RWPE1 (cell line): ENCODE measurements around the gene CORO2A.
"Not testable (repeated sequence)": the region's sequence is repeated elsewhere in the genome, so short reads cannot be mapped to it uniquely, and the experiment has no call there.

Experiments
- CTCF ChIA-PET: fragments of 350-600 bp; sonication (Branson Sonifier 250); formaldehyde crosslinking; extraction: SDS; loops from one replicate; lab custom pipeline; 2021; lab: Yijun Ruan, JAX
- POLR2A ChIA-PET: fragments of 400-600 bp; formaldehyde crosslinking; extraction: SDS; loops from one replicate; lab custom pipeline; 2020; ENCODE audit warnings: antibody characterized with exemption; ENCODE audit not compliant: low non-redundant PET; lab: Yijun Ruan, JAX
- DNase-seq: peaks from one replicate; pipeline ENCODE4 v3.0.0; 2012; ENCODE audit warnings: low spot score
- H3K27ac ChIP-seq: fragments of 450-650 bp; 2 replicates; pipeline ENCODE4 v1.5.1; 2017
- TF ChIP-seq, protein P1 (sequence below): fragments of 450-650 bp; conservative IDR thresholded peaks from 2 replicates; pipeline ENCODE4 v1.5.1; 2017; ENCODE audit warnings: low read depth, mild to moderate bottlenecking

The CORO2A gene

DNA sequence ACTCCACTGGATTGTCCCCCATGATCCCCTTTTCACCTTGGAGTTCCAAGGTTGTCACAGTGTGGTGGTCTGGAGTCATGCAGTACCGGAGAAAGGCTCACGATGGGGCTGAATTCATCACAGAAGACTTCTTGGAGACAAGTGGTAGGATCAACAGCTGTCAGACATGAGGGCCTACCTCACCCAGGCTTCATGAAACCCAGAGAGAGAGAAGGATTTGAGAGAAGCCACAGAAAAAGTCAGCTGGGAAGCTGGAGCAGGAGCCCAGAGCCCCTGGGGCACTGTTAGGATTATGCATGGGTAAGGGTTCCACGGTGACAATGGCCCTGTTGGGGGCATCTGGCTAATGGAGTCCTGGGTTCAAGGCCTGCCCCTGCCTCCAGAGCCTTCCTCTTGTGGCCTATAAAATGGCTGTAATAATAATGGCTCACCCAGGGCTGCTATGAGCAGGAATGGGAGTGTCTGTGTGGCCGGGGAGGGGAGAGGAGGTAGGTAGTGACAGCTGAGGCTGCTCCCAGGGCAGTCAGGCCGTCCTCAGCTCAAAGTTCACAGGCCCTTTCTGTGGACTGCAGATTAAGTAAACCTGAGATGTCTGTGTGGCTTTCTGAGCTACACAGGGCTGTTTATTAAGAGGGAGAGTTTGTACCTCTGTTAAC lies 74.3 kb downstream of the CORO2A start:
- peak overlapping the region; percentile 81 for H3K27ac ChIP-seq
- ChIA-PET CTCF (interaction anchor here (0.8 to 1.4 kb wide), 2 partner anchors 21 to 74 kb away, joined by 4 to 7 read pairs; partner anchors contain the start of gene CORO2A), POLR2A (no interaction called here)
- TF ChIP-seq, protein P1, sequence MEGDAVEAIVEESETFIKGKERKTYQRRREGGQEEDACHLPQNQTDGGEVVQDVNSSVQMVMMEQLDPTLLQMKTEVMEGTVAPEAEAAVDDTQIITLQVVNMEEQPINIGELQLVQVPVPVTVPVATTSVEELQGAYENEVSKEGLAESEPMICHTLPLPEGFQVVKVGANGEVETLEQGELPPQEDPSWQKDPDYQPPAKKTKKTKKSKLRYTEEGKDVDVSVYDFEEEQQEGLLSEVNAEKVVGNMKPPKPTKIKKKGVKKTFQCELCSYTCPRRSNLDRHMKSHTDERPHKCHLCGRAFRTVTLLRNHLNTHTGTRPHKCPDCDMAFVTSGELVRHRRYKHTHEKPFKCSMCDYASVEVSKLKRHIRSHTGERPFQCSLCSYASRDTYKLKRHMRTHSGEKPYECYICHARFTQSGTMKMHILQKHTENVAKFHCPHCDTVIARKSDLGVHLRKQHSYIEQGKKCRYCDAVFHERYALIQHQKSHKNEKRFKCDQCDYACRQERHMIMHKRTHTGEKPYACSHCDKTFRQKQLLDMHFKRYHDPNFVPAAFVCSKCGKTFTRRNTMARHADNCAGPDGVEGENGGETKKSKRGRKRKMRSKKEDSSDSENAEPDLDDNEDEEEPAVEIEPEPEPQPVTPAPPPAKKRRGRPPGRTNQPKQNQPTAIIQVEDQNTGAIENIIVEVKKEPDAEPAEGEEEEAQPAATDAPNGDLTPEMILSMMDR: no peak; the same call in 1 of the 2 replicates
- peak; percentile 74 for DNase-seq

GRCh38 chr9:98117097-98117496 lies 75.3 kb downstream of the CORO2A start:
- CTCF ChIA-PET, H3K27ac ChIP-seq, POLR2A ChIA-PET, DNase-seq: not testable (repeated sequence)

GRCh38 chr9:98109052-98109451 lies 83.4 kb downstream of the CORO2A start:
- POLR2A ChIA-PET: no interaction called here
- CTCF ChIA-PET: interaction anchor here (0.5 to 1.0 kb wide), 4 partner anchors 16 to 1704 kb away, joined by 3 to 4 read pairs (median 4); no protein-coding TSS in a partner anchor
- DNase-seq: no peak

DNA sequence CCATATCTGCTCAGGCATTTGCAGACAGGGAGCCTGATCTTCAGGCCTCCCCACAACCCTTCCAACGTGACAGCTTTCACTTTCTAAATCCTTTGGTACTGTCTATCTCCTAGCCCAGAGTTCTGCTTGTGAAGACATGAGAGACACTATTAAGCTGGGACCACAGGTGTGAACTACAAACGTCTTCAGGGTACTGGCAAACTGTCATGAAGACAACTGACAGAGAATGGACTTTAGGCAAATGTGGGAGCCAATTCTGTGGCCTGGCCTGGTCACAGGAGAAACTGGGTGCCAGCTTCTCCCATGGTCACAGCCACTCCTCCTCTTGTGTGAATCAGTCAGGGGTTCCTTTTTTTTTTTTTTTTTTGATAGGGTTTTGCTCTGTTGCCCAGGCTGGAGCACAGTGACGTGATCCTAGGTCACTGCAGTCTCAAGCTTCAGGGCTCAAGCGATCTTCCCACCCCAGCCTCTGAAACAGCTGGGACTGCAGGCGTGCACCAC lies 83.9 kb downstream of the CORO2A start:
- ChIA-PET POLR2A (interaction anchor here (0.7 kb wide), 1 partner anchor 11 kb away, joined by 5 read pairs; the partner anchor contains the start of gene TRIM14), CTCF (interaction anchor here (0.5 to 0.9 kb wide), 5 partner anchors 16 to 1704 kb away, joined by 3 to 5 read pairs (median 4); partner anchors contain the start of gene TRMO)
- TF ChIP-seq, protein P1: no peak
- H3K27ac ChIP-seq: peak overlapping the region; percentile 10
- no peak for DNase-seq

More at GRCh38 chr9:98109052-98109451, 83.4 kb downstream of the CORO2A start:
- H3K27ac ChIP-seq: peak overlapping the region; percentile 10
- TF ChIP-seq, protein P1: no peak

DNA sequence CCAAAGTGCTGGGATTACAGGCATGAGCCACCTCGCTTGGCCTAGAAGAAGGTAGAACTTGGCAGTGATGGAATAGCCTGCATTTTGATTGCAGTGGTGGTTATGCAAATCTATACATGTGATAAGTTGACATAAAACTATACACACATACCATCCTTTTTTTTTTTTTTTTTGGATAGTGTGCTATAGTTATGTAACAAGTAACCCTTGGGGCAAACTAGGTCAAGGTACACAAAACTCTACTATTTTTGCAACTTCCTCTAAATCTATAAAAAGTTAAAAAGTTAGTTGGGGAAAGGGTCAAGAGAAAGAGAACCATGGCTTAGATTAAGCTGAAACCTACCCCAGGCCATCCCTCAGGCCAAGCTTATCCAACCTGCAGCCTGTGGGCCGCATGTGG lies 84.5 kb downstream of the CORO2A start:
- DNase-seq: no peak
- CTCF ChIA-PET: interaction anchor here (0.6 to 0.9 kb wide), 3 partner anchors 36 to 185 kb away, joined by 3 to 5 read pairs (median 4); partner anchors contain the start of gene TRMO
- no peak overlapping the region for H3K27ac ChIP-seq
- TF ChIP-seq, protein P1: no peak
- POLR2A ChIA-PET: interaction anchor here (0.7 kb wide), 1 partner anchor 11 kb away, joined by 5 read pairs; the partner anchor contains the start of gene TRIM14

- no peak overlapping the region for H3K27ac ChIP-seq
- ChIA-PET POLR2A (no interaction called here), CTCF (no interaction called here)
- no peak for DNase-seq
- TF ChIP-seq, protein P1: no peak
These were observed 87.4 kb downstream of the CORO2A start for GRCh38 chr9:98105006-98105405.

GRCh38 chr9:98104445-98104881 lies 88.0 kb downstream of the CORO2A start:
- POLR2A ChIA-PET: no interaction called here
- CTCF ChIA-PET: interaction anchor here (0.6 kb wide), 1 partner anchor 87 kb away, joined by 4 read pairs; no protein-coding TSS in a partner anchor

More at GRCh38 chr9:98104445-98104881, 88.0 kb downstream of the CORO2A start:
- H3K27ac ChIP-seq: no peak overlapping the region
- TF ChIP-seq, protein P1: no peak
- DNase-seq: no peak
